GM15510 (cell line): ENCODE measurements around the gene CELF5.

ENCODE experiments used
- POLR2A ChIP-seq: IDR thresholded peaks from 3 replicates; pipeline ENCODE4 v1.6.1; 2011; ENCODE audit warnings: borderline replicate concordance; ENCODE audit not compliant: insufficient read length; ENCODE audit errors: extremely low read depth

Gene CELF5

DNA sequence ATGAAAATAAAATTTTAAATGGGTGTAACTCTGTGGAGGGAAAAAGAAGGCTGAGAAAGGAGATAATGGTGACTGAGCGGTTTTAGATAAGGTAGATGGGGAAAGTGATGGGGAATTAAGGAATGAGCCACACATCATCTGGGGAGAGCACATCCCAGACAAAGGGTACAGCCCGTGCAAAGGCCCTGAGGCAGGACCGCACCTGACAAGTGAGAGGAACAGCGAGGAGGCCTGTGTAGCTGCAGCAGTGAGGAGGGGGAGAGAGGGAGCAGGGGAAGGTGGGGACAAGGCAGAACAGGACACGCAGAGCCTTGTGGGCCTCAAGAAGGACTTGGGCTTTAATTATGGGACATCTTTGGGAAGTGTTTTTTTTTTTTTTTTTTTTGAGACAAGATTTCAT lies 1.8 kb upstream of the CELF5 start:
- no peak for TF ChIP-seq POLR2A

DNA sequence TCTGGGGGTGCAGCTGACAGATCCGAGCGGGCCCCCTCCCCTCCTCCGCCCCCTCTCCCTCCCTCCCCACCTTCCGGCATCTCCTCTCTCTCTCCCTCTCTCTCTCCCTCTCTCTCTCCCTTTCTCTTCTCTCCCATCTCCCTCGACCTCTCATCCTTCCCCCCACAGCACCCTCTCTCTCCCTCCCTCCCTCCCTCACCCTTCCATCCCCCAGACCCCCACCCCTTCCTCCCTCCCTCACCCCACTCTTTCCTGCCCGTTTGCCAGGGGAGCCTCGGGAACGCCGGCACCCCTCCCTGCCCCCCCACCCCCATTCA lies 666 bp downstream of the CELF5 start:
- TF ChIP-seq POLR2A: no peak

DNA sequence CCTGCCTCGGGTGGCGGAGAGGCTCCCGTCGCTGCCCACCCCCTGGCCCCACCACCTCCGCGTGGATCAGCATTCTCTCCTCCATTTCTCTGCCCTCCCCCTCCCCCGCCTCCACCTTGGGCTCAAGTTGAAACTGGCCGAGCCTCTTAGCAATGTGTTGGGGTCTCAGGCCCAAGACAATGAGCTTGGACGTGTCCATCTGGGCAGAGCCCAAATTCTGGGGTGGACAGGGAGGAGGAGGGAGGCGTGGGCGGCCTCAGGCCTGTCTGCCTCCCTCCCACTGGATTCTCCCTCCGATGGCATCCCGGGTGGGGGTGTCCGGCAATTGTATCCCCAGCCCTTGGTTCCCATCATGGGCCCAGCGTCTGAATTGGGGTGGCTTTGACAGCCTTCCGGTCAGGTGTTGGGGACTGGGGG lies 1.2 kb downstream of the CELF5 start:
- no peak for TF ChIP-seq POLR2A

DNA sequence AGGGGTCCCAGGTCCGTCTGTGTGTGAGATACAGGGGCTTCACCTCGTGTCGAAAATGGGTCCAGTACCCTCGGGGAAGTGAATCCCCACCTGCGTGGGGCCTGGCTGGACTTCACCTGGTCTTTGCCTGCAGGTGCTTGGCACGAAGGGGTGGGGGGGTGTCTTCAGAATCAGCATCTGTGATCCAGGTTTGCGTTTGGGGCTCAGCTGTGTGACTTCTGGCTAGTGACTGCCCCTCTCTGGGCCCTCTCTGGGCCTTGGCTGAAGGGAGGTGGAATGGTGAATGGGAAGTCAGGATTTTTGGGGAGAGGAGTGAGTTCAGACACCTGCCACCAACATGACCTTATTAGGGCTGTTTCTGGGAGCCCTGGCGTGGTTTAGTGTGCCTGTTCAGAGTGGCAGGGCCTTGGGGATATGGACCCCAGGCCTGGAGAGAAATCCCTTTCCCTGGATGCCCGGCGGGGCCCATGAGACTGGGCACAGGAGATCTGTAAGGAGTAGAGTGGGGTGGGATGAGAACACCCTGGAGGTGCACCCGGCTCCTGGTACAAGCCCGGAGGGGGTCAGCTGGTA lies 2.7 kb downstream of the CELF5 start:
- TF ChIP-seq POLR2A: no peak

DNA sequence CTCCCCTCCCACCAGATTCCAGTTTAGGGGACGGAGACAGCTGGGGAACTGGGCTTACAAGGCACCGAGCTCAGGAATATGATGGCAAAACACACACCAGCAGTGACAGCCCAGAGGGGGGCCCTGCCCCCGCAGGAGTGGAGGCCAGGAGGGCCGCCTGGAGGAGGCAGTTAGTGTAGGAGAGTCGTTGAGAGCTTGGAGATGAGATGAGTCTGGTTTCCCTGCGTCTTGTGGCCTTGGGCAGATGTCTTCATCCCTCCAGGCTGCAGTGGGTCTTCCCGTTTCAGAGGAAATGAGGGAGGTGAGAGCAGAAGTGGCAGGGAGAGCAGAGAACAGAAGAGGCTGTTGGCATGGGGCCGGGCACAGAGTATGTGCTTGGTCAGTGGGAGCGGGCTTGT lies 4.9 kb downstream of the CELF5 start:
- no peak for TF ChIP-seq POLR2A

DNA sequence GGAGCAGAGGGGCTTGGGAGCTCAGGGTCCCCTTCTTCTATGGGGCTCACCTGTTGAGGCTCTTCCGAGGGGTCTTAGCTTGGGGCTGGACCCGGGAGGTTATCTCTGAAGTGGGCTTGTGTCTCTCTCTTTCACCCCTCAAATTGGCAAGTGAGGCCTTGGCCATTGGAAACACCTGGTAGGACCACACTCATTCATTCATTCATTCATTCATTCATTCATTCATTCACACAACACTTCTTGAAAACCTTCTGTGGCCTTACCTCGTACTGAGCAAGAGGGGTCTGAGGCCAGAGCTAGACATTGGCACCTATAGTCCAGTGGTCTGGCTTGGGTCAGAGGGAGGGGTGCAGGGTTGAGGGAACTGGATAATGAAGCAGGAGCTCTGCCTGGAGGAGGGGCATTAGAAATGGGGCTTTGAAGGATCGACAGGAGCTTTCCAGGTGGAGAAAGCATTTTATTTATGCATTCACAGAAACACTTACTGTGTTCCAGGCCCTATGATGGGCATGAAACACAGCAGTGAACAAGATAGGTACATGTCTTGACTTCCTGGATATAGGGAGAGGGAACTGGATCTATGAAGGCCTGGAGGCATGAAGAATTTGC lies 5.5 kb downstream of the CELF5 start:
- no peak for TF ChIP-seq POLR2A

DNA sequence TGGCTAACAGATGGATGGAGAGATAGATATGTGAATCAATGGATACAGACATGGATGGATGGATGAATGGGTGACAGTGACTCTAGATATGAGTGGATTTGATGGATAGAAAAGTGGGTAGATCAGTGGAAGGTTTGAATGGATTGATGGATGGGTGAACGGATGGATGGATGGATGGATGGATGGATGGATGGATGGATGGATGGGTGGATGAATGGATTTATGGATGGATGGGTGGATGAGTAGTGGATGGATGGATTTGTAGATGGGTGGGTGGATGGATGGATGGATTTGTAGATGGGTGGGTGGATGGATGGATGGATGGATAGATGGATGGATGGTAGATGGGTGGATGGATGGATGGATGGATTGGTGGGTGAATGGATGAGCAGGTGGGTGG lies 6.8 kb downstream of the CELF5 start:
- TF ChIP-seq POLR2A: no peak

DNA sequence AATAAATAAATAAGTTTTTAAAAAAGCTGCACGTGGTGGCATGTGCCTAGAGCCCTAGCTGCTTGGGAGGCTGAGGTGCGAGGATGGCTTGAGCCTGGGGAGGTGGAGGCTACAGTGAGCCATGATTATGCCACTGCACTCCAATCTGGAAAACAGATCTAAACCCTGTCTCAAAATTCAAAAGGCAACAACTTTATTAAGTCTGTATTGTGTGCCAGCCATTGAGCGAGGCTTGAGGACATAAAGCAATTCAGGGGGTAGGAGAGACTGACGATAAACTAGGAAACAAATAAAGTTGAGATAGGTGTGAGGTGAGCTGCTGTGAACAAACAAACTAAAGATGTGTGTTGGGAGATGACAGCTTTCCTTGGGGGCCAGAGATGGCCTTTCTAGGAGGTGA lies 8.7 kb downstream of the CELF5 start:
- no peak for TF ChIP-seq POLR2A

DNA sequence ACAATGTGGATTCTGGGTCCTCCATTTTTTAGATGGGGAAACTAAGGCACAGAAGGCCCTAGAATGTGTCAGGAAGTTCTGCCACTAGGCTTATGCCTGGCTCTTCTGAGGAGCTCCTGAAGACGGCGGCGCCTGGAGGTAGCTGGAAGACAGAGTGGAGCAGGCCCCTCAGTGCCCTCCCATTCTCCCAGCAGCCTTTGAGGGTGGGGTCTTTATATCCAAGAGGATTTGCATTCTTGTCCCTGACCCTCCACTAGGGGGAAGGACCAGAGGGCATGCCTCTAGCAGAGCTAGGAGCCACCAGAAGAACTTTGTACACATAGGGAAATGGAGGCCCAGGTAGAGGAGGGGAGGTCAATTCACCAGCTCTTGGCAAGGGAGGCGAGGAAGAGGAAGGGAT lies 9.4 kb downstream of the CELF5 start:
- no peak for TF ChIP-seq POLR2A

DNA sequence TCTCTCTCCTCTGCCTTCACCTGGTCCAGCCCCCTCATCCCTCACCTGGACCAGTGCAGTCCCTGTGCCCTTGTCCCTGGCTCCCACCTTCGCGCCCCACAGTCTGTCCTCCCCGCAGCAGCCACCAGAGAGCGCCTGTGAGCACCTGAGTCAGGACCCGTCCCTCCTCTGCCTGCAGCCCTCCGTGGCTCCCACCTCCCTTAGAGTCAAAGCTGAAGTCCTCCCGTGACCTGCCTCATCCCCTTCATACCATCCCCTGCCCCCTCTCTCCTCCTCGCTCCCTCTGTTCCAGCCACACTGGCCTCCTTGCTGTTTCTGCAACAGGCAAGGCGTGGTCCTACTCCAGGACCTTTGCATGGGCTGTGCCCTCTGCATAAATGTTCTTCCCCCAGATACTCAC lies 10.3 kb downstream of the CELF5 start:
- no peak for TF ChIP-seq POLR2A

DNA sequence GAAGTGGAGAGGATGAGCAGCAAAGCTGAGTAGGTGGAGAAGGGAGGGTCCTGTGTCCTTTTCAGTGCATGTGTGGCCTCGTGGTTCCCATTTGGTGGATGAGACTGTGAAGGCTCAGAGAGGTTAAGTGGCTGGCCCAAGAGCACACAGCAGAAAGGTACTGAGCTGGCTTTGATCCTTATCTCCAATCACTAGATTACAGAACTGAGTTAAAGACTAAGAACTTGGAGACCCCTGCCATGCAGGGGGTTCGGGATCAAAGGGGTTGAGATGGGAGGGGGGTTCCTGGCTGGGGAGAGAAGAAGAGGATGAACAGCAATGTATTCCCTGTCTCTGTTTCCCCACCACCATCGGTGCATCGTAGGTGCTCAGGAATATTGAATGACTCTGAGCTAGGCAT lies 11.8 kb downstream of the CELF5 start:
- TF ChIP-seq POLR2A: no peak

DNA sequence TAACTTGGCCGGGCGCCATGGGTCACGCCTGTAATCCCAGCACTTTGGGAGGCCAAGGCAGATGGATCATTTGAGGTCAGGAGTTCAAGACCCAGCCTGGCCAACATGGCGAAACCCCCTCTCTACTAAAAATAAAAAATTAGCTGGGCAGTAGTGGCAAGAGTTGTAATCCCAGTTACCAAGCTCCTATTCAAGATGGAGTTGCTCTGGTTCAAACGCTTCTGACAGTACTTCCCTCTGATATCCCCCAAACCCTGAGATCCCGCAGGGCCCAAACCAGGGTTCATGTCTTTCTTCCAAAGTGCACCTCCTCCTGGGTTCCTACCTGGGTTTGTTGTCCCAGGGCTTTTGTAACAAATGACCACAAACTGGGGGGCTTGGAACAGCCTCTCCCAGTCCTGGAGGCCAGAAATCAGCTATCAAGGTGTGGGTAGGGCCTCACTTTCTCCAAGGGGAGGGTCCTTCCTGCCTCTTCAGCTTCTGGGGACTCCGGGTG lies 13.7 kb downstream of the CELF5 start:
- no peak for TF ChIP-seq POLR2A

DNA sequence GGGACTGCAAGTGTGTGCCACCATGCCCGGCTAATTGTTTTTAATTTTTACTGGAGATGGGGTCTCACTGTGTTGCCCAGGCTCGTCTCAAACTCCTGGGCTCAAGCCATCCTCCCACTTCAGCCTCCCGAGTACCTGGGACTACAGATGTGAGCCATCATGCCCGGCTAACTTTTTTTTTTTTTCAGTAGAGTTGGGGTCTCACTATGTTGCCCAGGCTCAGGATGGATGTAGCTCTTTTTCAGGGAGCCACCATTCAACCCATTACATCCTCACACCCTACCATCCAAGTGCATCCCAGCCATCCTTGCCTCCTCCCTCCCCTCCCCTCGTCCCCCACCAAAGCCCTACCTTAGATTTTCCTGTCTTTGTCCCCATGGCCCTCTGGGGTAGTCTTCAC lies 14.9 kb downstream of the CELF5 start:
- no peak for TF ChIP-seq POLR2A

DNA sequence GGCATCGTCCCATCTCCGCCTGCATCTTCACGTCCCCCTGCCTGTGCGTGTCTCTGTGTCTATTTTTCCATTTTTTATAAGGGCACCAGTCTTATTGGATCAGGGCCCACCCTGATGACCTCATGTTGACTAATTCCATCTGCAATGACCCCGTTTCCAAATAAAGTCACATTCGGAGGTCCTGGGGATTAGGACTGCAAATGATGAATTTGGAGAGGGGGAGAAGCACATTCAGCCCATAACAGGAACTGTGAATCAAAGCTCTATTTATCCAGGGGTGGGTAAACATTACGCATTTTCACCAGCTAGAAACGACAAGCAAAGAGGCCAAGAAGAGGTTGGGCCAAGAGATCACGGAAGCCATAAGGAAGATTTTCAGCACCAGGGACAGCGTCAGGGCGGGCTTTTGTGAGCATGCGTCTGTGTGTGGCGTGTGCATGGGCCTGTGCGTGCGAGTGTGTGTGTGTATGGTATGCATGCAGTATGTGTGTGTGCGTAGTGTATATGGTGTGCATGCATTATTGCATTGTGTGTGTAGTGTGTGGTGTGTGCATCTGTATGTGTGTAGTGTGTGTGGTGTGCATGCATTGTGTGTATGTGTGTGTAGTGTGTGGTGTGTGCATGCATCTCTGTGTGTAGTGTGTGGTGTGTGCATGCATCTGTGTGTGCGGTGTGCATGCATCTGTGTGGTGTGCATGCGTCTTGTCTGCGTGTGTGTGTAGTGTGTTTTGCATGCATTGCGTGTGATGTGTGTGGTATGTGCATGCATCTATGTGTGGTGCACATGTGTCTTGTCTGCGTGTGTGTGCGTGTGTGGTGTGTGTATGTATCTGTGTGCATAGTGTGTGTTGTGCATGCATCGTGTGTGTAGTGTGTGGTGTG lies 19.6 kb downstream of the CELF5 start:
- no peak for TF ChIP-seq POLR2A

DNA sequence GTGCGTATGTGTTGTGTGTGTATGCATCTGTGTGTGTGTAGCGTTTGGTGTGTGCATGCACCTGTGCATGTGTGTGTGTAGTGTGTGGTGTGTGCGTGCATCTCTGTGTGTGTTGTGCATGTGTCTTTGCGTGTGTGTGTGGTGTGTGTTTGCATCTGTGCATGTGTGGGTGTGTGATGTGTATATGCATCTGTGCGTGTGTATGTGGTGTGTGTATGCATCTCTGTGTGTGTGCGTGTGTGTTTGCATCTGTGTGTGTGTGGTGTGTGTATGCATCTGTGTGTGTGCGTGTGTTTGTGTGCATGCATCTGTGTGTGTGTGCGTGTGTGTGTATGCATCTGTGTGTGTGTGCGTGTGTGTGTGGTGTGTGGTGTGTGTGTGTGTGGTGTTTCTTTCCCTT lies 20.6 kb downstream of the CELF5 start:
- TF ChIP-seq POLR2A: no peak
